Measurements from ENCODE around the gene FARS2. TPM values are rescaled to one million over a fixed set of nuclear protein-coding genes. Genes with fewer than 3 reads are reported as not detected.

FARS2 gene
- total and polyA plus RNA-seq, 8 donors = 15.1 to 20.3 (median 17.9) TPM

DNA sequence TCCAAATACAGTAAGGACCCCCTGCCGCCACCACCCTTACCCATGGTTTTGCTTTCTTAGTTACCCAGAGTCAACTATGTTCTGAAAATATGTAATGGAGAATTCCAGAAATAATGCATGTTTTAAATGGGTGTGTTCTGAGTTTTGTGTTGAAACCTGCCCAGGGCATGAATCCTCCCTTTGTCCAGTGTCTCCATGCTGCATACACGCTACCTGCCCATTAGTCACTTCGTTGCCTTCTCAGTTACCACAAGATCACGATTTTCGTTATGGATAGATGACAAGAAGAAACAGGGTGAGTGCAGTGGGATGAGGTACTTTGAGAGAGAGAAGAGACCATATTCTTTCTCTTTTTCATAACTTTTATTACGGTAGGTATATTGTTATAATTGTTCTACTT lies 10.6 kb downstream of the FARS2 start:
- DNase-seq = no peak
- Histone ChIP-seq H3K27me3 (no peaks in the 10 kb centered on the region), H3K4me3 (no peak overlapping the region), H3K4me1 (no peaks in the 10 kb centered on the region), H3K9me3 (no peaks in the 10 kb centered on the region), H3K36me3 (no peaks in the 10 kb centered on the region), H3K27ac (no peak overlapping the region)
- no peak for ATAC-seq
- TF ChIP-seq, protein P1, sequence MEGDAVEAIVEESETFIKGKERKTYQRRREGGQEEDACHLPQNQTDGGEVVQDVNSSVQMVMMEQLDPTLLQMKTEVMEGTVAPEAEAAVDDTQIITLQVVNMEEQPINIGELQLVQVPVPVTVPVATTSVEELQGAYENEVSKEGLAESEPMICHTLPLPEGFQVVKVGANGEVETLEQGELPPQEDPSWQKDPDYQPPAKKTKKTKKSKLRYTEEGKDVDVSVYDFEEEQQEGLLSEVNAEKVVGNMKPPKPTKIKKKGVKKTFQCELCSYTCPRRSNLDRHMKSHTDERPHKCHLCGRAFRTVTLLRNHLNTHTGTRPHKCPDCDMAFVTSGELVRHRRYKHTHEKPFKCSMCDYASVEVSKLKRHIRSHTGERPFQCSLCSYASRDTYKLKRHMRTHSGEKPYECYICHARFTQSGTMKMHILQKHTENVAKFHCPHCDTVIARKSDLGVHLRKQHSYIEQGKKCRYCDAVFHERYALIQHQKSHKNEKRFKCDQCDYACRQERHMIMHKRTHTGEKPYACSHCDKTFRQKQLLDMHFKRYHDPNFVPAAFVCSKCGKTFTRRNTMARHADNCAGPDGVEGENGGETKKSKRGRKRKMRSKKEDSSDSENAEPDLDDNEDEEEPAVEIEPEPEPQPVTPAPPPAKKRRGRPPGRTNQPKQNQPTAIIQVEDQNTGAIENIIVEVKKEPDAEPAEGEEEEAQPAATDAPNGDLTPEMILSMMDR (IDR thresholded peaks at IDR 0.05) = no peak
- intact Hi-C loops (cut with DNase I) = no loop called here

DNA sequence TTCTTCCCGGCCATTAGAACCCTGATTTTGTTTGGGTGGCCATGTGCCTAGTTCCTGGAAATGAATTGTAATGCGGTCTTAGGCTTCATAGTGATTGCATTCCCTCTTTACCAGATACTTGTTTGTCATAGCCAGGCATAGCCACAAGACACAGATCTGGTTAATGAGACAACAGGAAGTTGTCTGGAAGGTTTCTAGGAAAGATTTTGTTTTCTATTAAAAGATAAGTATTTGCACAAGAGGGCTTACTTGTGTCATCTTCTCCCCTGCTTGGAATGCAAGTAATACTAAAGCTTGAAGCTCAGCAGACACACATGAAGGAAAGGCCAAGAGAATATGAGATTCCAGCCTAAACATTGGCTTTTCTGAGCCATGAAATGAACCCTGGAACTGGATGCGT lies 12.9 kb downstream of the FARS2 start:
- no peak for DNase-seq
- Histone ChIP-seq H3K9me3 (no peaks in the 10 kb centered on the region), H3K4me1 (no peaks in the 10 kb centered on the region), H3K36me3 (no peaks in the 10 kb centered on the region), H3K27ac (no peak overlapping the region), H3K4me3 (no peak overlapping the region), H3K27me3 (no peaks in the 10 kb centered on the region)
- TF ChIP-seq, protein P1 (IDR thresholded peaks at IDR 0.05) = no peak
- intact Hi-C loops (cut with DNase I) = no loop called here
- ATAC-seq = no peak

DNA sequence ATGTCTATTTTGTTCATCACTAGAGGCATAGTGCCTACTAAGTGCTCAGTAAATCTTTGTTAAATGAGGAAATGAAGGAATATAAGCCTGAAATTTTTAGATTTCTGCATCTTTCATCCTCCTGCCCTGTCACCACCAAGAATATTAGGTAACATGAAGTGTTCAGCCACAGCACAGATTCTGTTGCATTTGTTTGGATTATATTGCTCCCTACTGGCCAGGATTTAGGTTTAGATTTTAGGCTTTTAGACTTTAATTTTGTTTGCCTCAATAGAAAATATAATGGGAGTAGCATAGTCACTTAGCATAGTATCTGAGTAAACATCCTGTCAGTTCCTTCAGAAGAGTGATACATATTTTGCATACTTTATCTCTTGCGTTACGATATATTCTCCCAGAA lies 14.2 kb downstream of the FARS2 start:
- no peak for ATAC-seq
- Histone ChIP-seq H3K27ac (no peak overlapping the region), H3K36me3 (no peaks in the 10 kb centered on the region), H3K4me3 (no peak overlapping the region), H3K9me3 (no peaks in the 10 kb centered on the region), H3K4me1 (no peaks in the 10 kb centered on the region), H3K27me3 (no peaks in the 10 kb centered on the region)
- TF ChIP-seq, protein P1 (IDR thresholded peaks at IDR 0.05) = no peak
- intact Hi-C loops (cut with DNase I) = no loop called here
- no peak for DNase-seq

DNA sequence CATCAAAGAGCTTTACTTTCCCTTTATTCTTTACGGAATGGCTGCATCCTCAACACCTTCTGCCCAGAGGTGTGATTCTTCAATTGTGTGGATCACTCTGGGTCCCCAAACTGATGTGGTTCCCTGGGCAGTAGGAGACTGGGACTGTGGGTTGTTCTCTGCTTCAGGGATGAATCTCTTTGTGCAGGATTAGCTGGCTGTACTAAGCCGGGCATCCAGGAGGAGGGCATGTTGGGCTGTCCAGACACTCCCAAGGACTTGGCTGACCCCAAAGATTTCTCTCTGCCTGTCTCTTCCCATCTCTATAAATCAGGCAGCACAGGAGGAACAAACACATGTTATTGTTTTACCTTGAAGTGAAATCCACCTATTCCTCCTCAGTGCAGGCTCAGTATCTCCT lies 15.3 kb downstream of the FARS2 start:
- Histone ChIP-seq H3K4me1 (no peaks in the 10 kb centered on the region), H3K9me3 (no peaks in the 10 kb centered on the region), H3K27me3 (no peaks in the 10 kb centered on the region), H3K4me3 (no peak overlapping the region), H3K36me3 (no peaks in the 10 kb centered on the region), H3K27ac (no peak overlapping the region)
- intact Hi-C loops (cut with DNase I) = no loop called here
- TF ChIP-seq, protein P1 (IDR thresholded peaks at IDR 0.05) = no peak
- ATAC-seq (no peak), DNase-seq (no peak)

DNA sequence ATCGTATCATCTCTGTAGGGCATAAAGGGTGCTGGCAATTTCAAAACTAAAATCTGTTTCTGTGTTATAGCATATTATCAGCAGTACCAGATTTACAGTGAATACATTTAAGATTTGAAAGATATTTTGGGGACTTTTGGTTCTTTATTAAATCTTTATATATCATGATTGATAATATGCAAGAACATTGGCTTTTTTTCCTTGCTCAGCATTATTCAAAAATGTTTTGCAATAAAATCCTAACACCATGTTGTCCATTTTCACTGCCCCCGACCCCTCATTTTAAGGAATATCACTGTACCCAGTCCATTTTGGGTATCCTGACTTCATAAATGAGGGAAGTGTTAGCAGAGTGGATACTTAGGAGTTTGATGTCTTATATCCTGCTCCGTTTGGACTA lies 16.3 kb downstream of the FARS2 start:
- no peak overlapping the region for H3K27ac ChIP-seq
- H3K4me1 ChIP-seq = no peaks in the 10 kb centered on the region
- no peak for ATAC-seq
- TF ChIP-seq, protein P1 (IDR thresholded peaks at IDR 0.05) = no peak
- no peaks in the 10 kb centered on the region for H3K9me3 ChIP-seq
- DNase-seq = no peak
- no peak overlapping the region for H3K4me3 ChIP-seq
- no peaks in the 10 kb centered on the region for H3K36me3 ChIP-seq
- intact Hi-C loops (cut with DNase I) = no loop called here
- H3K27me3 ChIP-seq = no peaks in the 10 kb centered on the region
